SK-N-SH treated with all-trans-retinoic acid at 6 μM for 48 hours (cell line): ENCODE results near the gene RASD2.

Experiments used
- ATAC-seq: fragments of 200-7000 bp; cut with Tn5 transposase; 3 replicates; pipeline ENCODE4 v1.9.1; 2020; ENCODE audit warnings: mild to moderate bottlenecking, moderate library complexity
- ARNTL ChIP-seq: fragments of 450-650 bp; formaldehyde crosslinking; IDR thresholded peaks from 2 replicates; pipeline ENCODE4 v1.5.0; 2020; ENCODE audit warnings: low read depth, mild to moderate bottlenecking, moderate library complexity, borderline replicate concordance
- BACH2 ChIP-seq: fragments of 250-450 bp; sonication (Bioruptor Pico); IDR thresholded peaks from 2 replicates; pipeline ENCODE4 v1.9.0; 2021; ENCODE audit warnings: mild to moderate bottlenecking, borderline replicate concordance
- CREB5 ChIP-seq: fragments of 250-450 bp; sonication (Bioruptor Pico); IDR thresholded peaks from 2 replicates; pipeline ENCODE4 v1.5.1; 2020; ENCODE audit warnings: low read depth, mild to moderate bottlenecking, moderate library complexity
- CSDC2 ChIP-seq: fragments of 250-450 bp; sonication (Bioruptor Pico); IDR thresholded peaks from 2 replicates; pipeline ENCODE4 v1.5.0; 2020; ENCODE audit warnings: mild to moderate bottlenecking, moderate library complexity
- CSRNP3 ChIP-seq: fragments of 250-450 bp; sonication (Bioruptor Pico); IDR thresholded peaks from 2 replicates; pipeline ENCODE4 v1.5.1; 2021; ENCODE audit warnings: mild to moderate bottlenecking, moderate library complexity
- ESRRG ChIP-seq: fragments of 250-450 bp; sonication (Bioruptor Pico); IDR thresholded peaks from 2 replicates; pipeline ENCODE4 v1.6.1; 2021; ENCODE audit warnings: mild to moderate bottlenecking
- GLIS3 ChIP-seq: fragments of 250-450 bp; sonication (Bioruptor Pico); IDR thresholded peaks from 2 replicates; pipeline ENCODE4 v1.5.0; 2020; ENCODE audit warnings: mild to moderate bottlenecking, moderate library complexity
- OSR1 ChIP-seq: fragments of 250-450 bp; sonication (Bioruptor Pico); IDR thresholded peaks from 2 replicates; pipeline ENCODE4 v1.8.0; 2022; ENCODE audit warnings: moderate library complexity, mild to moderate bottlenecking, inconsistent platforms
- PATZ1 ChIP-seq: fragments of 250-450 bp; sonication (Bioruptor Pico); IDR thresholded peaks from 2 replicates; pipeline ENCODE4 v1.8.0; 2020; ENCODE audit warnings: mild to moderate bottlenecking, moderate library complexity, borderline replicate concordance
- POU6F1 ChIP-seq: fragments of 250-450 bp; sonication (Bioruptor Pico); IDR thresholded peaks from 2 replicates; pipeline ENCODE4 v1.8.0; 2021; ENCODE audit warnings: low read depth, mild to moderate bottlenecking, moderate library complexity, borderline replicate concordance
- PPARA ChIP-seq: fragments of 250-450 bp; sonication (Bioruptor Pico); IDR thresholded peaks from 2 replicates; pipeline ENCODE4 v1.5.0; 2020; ENCODE audit warnings: mild to moderate bottlenecking, borderline replicate concordance
- RARB ChIP-seq: fragments of 250-450 bp; sonication (Bioruptor Pico); IDR thresholded peaks from 2 replicates; pipeline ENCODE4 v1.8.0; 2021; ENCODE audit warnings: mild to moderate bottlenecking, moderate library complexity
- SNAI2 ChIP-seq: fragments of 250-450 bp; sonication (Bioruptor Pico); IDR thresholded peaks from 2 replicates; pipeline ENCODE4 v1.5.0; 2020; ENCODE audit warnings: mild to moderate bottlenecking, moderate library complexity
- TCF4 ChIP-seq: fragments of 250-450 bp; sonication (Bioruptor Pico); IDR thresholded peaks from 2 replicates; pipeline ENCODE4 v1.8.0; 2021; ENCODE audit warnings: mild to moderate bottlenecking, moderate library complexity, borderline replicate concordance
- TOX ChIP-seq: fragments of 250-450 bp; sonication (Bioruptor Pico); IDR thresholded peaks from 2 replicates; pipeline ENCODE4 v1.8.0; 2021; ENCODE audit warnings: mild to moderate bottlenecking, moderate library complexity, borderline replicate concordance
- ZFP3 ChIP-seq: fragments of 250-450 bp; sonication (Bioruptor Pico); IDR thresholded peaks from 2 replicates; pipeline ENCODE4 v1.5.0; 2020; ENCODE audit warnings: mild to moderate bottlenecking, moderate library complexity
- ZFP30 ChIP-seq: fragments of 450-650 bp; formaldehyde crosslinking; IDR thresholded peaks from 2 replicates; pipeline ENCODE4 v1.5.0; 2022; ENCODE audit warnings: mild to moderate bottlenecking, moderate library complexity
- ZNF565 ChIP-seq: fragments of 450-650 bp; formaldehyde crosslinking; conservative IDR thresholded peaks from 2 replicates; pipeline ENCODE4 v1.5.0; 2020; ENCODE audit warnings: low read depth, mild to moderate bottlenecking, moderate library complexity
- ZNF8 ChIP-seq: fragments of 450-650 bp; formaldehyde crosslinking; IDR thresholded peaks from 2 replicates; pipeline ENCODE4 v1.5.0; 2020; ENCODE audit warnings: mild to moderate bottlenecking, moderate library complexity

The RASD2 gene

GRCh38 chr22:35538801-35539321 is 1.8 kb upstream of the RASD2 start:
- TF ChIP-seq ZFP3 (CRISPR knock-in tag) (no peak), CSDC2 (CRISPR knock-in tag) (no peak)
- peak; percentile 53 for ATAC-seq

- ATAC-seq = no peak
- TF ChIP-seq ESRRG (CRISPR knock-in tag) (no peak), GLIS3 (CRISPR knock-in tag) (no peak), PATZ1 (CRISPR knock-in tag) (no peak), OSR1 (CRISPR knock-in tag) (no peak), CREB5 (CRISPR knock-in tag) (no peak), POU6F1 (CRISPR knock-in tag) (no peak), ZNF8 (CRISPR knock-in tag) (no peak), TCF4 (CRISPR knock-in tag) (no peak), TOX (CRISPR knock-in tag) (no peak)
- TF ChIP-seq, all 23 proteins: peak for 0
Observed at GRCh38 chr22:35539487-35539886, 1.1 kb upstream of the RASD2 start.

GRCh38 chr22:35539910-35540594 is 579 bp upstream of the RASD2 start:
- TF ChIP-seq RARB (CRISPR knock-in tag) (no peak), OSR1 (CRISPR knock-in tag) (no peak), GLIS3 (CRISPR knock-in tag) (no peak), ZNF565 (no peak), SNAI2 (CRISPR knock-in tag) (no peak), CSDC2 (CRISPR knock-in tag) (no peak), ARNTL (CRISPR knock-in tag) (no peak), PPARA (no peak), ZFP30 (no peak), CSRNP3 (CRISPR knock-in tag) (no peak), POU6F1 (CRISPR knock-in tag) (no peak), BACH2 (CRISPR knock-in tag) (no peak), ZNF8 (CRISPR knock-in tag) (no peak), PATZ1 (CRISPR knock-in tag) (no peak)
- ATAC-seq = peak; percentile 69
